ENCODE results near the gene TAS2R39. TPM values are rescaled to one million over a fixed set of nuclear protein-coding genes. Genes with fewer than 3 reads are reported as not detected.

The TAS2R39 gene
- total RNA-seq, 1 donor from 2014 or later: not detected

DNA sequence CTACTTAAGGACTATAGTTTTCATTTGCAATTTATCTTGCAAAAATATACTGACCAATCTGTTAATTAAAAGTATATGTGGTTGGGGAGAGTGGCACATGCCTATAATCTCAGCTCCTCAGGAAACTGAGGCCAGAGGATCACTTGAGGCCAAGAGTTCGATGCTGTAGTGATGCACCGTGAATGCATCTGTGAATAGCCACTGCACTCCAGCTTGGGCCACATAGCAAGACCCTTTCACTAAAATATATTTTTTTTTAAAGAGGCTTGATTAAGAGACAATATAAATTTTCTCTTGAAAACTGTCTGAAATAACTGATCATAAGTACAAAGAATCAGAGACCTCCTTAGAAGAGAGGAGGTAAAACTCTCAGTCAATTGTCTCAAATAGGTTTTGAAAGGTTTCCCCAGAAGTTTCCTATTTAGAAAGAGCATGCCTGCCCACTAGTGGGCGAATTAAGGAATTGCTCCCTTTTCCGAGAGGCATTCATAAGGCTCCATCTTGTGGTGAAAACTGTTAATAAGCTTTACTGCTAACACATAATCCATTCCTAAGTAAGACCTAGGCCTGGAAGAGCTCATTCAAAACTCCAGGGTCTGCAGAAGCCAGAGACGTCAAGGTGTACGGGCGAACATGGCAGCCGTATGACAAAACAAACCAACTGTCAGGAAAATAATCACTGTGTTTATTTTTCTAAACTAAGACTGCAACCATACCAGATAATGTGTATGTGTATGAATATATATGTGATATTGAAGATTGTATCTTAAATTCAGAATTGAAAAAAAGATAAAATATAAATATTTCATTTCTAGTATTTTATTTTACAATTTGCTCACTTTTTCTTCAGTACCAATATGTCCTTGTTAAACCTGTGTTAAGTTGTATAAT, 31.8 kb downstream of the TAS2R39 start:
- intact Hi-C loops (cut with DNase I): loop anchor here (5.0 to 10.0 kb wide), 2 partner anchors 203 to 360 kb away; partner anchors contain the start of gene EPHB6
- Histone ChIP-seq H3K36me3 (no peaks in the 10 kb centered on the region), H3K27me3 (no peaks in the 10 kb centered on the region), H3K9me3 (no peaks in the 10 kb centered on the region), H3K27ac (no peak overlapping the region), H3K4me3 (no peak overlapping the region), H3K4me1 (no peaks in the 10 kb centered on the region)
- no peak for TF ChIP-seq POLR2A (IDR thresholded peaks at IDR 0.05)
- TF ChIP-seq POLR2AphosphoS5 (IDR thresholded peaks at IDR 0.05; ENCODE audit: insufficient read depth in 1 of 2, low read depth in 1 of 2): peak in 1 of 2 donors; percentile 46
- TF ChIP-seq, protein P1, sequence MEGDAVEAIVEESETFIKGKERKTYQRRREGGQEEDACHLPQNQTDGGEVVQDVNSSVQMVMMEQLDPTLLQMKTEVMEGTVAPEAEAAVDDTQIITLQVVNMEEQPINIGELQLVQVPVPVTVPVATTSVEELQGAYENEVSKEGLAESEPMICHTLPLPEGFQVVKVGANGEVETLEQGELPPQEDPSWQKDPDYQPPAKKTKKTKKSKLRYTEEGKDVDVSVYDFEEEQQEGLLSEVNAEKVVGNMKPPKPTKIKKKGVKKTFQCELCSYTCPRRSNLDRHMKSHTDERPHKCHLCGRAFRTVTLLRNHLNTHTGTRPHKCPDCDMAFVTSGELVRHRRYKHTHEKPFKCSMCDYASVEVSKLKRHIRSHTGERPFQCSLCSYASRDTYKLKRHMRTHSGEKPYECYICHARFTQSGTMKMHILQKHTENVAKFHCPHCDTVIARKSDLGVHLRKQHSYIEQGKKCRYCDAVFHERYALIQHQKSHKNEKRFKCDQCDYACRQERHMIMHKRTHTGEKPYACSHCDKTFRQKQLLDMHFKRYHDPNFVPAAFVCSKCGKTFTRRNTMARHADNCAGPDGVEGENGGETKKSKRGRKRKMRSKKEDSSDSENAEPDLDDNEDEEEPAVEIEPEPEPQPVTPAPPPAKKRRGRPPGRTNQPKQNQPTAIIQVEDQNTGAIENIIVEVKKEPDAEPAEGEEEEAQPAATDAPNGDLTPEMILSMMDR (IDR thresholded peaks at IDR 0.05): peak; percentile 95 to 100 (median 100)
- no peak for DNase-seq (ENCODE audit: extremely low spot score in 2 of 2)

- intact Hi-C loops (cut with DNase I): loop anchor here (10.0 kb wide), 1 partner anchor 361 kb away; the partner anchor contains the start of gene EPHB6
- H3K9me3 ChIP-seq: no peaks in the 10 kb centered on the region
- no peaks in the 10 kb centered on the region for H3K4me1 ChIP-seq
- DNase-seq (ENCODE audit: extremely low spot score in 2 of 2): no peak
- no peak overlapping the region for H3K27ac ChIP-seq
- no peaks in the 10 kb centered on the region for H3K36me3 ChIP-seq
- no peak overlapping the region for H3K4me3 ChIP-seq
- H3K27me3 ChIP-seq: no peaks in the 10 kb centered on the region
- TF ChIP-seq POLR2A (IDR thresholded peaks at IDR 0.05): no peak
- no peak for TF ChIP-seq POLR2AphosphoS5 (IDR thresholded peaks at IDR 0.05; ENCODE audit: insufficient read depth in 1 of 2, low read depth in 1 of 2)
- TF ChIP-seq, protein P1 (IDR thresholded peaks at IDR 0.05): no peak
Measured at GRCh38 chr7:143216151-143216550, 32.9 kb downstream of the TAS2R39 start.

DNA sequence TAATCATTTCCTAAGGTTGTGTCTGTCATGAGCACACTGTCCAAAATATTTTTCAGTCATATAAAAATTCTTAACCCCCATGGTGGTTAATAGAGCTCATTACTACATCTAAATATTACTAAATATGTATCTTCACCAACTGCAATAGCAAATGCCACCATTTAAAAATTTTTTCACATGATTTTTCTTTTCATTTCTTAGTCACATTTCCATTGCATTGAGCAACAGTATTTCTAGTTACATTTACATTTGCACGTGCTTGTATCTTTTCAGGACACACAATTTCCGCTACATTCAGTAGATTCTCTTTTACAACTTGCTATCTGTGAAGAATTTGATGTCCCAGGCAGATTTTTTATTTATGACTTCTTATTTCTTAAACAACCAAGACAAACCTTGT, 33.5 kb downstream of the TAS2R39 start:
- intact Hi-C loops (cut with DNase I): loop anchor here (10.0 kb wide), 1 partner anchor 362 kb away; the partner anchor contains the start of gene EPHB6
- Histone ChIP-seq H3K27ac (no peak overlapping the region), H3K4me3 (no peak overlapping the region), H3K27me3 (no peaks in the 10 kb centered on the region), H3K4me1 (no peaks in the 10 kb centered on the region), H3K36me3 (no peaks in the 10 kb centered on the region), H3K9me3 (no peaks in the 10 kb centered on the region)
- TF ChIP-seq, protein P1 (IDR thresholded peaks at IDR 0.05): no peak
- TF ChIP-seq POLR2AphosphoS5 (IDR thresholded peaks at IDR 0.05; ENCODE audit: insufficient read depth in 1 of 2, low read depth in 1 of 2) (no peak), POLR2A (IDR thresholded peaks at IDR 0.05) (no peak)
- DNase-seq (ENCODE audit: extremely low spot score in 2 of 2): no peak

GRCh38 chr7:143217806-143218205, 34.6 kb downstream of the TAS2R39 start:
- H3K4me1 ChIP-seq: no peaks in the 10 kb centered on the region
- H3K36me3 ChIP-seq: no peaks in the 10 kb centered on the region
- TF ChIP-seq POLR2A (IDR thresholded peaks at IDR 0.05) (no peak), POLR2AphosphoS5 (IDR thresholded peaks at IDR 0.05; ENCODE audit: insufficient read depth in 1 of 2, low read depth in 1 of 2) (no peak)
- TF ChIP-seq, protein P1 (IDR thresholded peaks at IDR 0.05): no peak
- no peak overlapping the region for H3K27ac ChIP-seq
- no peak overlapping the region for H3K4me3 ChIP-seq
- H3K9me3 ChIP-seq: no peaks in the 10 kb centered on the region
- no peak for DNase-seq (ENCODE audit: extremely low spot score in 2 of 2)
- intact Hi-C loops (cut with DNase I): loop anchor here (10.0 kb wide), 1 partner anchor 363 kb away; the partner anchor contains the start of gene EPHB6
- no peaks in the 10 kb centered on the region for H3K27me3 ChIP-seq

GRCh38 chr7:143221286-143221685, 38.1 kb downstream of the TAS2R39 start:
- no peak for TF ChIP-seq POLR2A (IDR thresholded peaks at IDR 0.05)
- TF ChIP-seq, protein P1 (IDR thresholded peaks at IDR 0.05): no peak
- no peak for TF ChIP-seq POLR2AphosphoS5 (IDR thresholded peaks at IDR 0.05; ENCODE audit: insufficient read depth in 1 of 2, low read depth in 1 of 2)
- H3K9me3 ChIP-seq: no peaks in the 10 kb centered on the region
- intact Hi-C loops (cut with DNase I): no loop called here
- no peaks in the 10 kb centered on the region for H3K4me1 ChIP-seq
- no peak overlapping the region for H3K4me3 ChIP-seq
- no peaks in the 10 kb centered on the region for H3K36me3 ChIP-seq
- H3K27ac ChIP-seq: no peak overlapping the region
- no peak for DNase-seq (ENCODE audit: extremely low spot score in 2 of 2)
- no peaks in the 10 kb centered on the region for H3K27me3 ChIP-seq
